NB4 (cell line): ENCODE measurements around the gene GLRA3.

Source experiments
- POLR2A ChIP-seq: IDR thresholded peaks from 2 replicates; pipeline ENCODE4 v1.6.1; 2011; ENCODE audit warnings: mild to moderate bottlenecking; ENCODE audit not compliant: insufficient read length; ENCODE audit errors: extremely low read depth
- TF ChIP-seq, protein P1 (sequence below): IDR thresholded peaks from one replicate; pipeline ENCODE4 v1.5.1; 2012; ENCODE audit warnings: low read depth, low read length

DNA sequence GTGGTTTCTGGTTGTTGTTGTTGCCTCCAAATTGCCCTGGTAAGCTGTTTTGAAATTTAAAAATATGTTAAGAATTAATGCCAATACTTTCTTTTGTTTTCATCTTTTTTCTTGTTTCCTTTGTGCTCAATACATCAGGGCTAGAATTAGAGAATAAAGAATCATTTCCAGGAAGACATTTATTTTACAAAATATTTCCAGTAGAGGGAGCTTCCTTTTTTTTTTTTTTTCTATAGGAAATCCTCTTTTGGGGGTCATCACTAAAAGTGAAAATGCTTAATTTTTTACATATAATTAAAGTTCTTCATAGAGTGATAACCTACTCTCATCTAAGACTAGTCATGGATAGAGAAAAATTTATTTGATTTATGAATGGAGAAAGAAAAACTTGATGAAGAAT is 2.4 kb downstream of the GLRA3 start:
- TF ChIP-seq, protein P1, sequence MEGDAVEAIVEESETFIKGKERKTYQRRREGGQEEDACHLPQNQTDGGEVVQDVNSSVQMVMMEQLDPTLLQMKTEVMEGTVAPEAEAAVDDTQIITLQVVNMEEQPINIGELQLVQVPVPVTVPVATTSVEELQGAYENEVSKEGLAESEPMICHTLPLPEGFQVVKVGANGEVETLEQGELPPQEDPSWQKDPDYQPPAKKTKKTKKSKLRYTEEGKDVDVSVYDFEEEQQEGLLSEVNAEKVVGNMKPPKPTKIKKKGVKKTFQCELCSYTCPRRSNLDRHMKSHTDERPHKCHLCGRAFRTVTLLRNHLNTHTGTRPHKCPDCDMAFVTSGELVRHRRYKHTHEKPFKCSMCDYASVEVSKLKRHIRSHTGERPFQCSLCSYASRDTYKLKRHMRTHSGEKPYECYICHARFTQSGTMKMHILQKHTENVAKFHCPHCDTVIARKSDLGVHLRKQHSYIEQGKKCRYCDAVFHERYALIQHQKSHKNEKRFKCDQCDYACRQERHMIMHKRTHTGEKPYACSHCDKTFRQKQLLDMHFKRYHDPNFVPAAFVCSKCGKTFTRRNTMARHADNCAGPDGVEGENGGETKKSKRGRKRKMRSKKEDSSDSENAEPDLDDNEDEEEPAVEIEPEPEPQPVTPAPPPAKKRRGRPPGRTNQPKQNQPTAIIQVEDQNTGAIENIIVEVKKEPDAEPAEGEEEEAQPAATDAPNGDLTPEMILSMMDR: no peak
- no peak for TF ChIP-seq POLR2A
